ENCODE data around the gene ACTL6A. TPM values are rescaled to one million over a fixed set of nuclear protein-coding genes. Genes with fewer than 3 reads are reported as not detected.
"Not testable (repeated sequence)": the region's sequence is repeated elsewhere in the genome, so short reads cannot be mapped to it uniquely, and the experiment has no call there.

The ACTL6A gene
- 10 to 100 TPM; 35.2 to 61.4 (median 43.6) TPM for polyA plus RNA-seq (ENCODE audit: insufficient read length in 10 of 10)
- long read RNA-seq, donor 1, transcript ACTL6A-202 (14 exons, 1,901 nt): major isoform, 8 of 54 reads
- long read RNA-seq, donor 1, partial matches to known transcripts: 8 of 54 reads
- long read RNA-seq, donor 1, other reads (novel, unspliced or antisense): 32 of 54 reads
- long read RNA-seq, donor 2, transcript ACTL6A-202 (14 exons, 1,901 nt): major isoform, 12 of 64 reads
- long read RNA-seq, donor 2, partial matches to known transcripts: 10 of 64 reads
- long read RNA-seq, donor 2, other reads (novel, unspliced or antisense): 41 of 64 reads
- long read RNA-seq, donor 3: 0 reads
- long read RNA-seq, donor 4, transcript ACTL6A-202 (14 exons, 1,901 nt): major isoform, 7 of 55 reads
- long read RNA-seq, donor 4, partial matches to known transcripts: 39 of 55 reads
- long read RNA-seq, donor 4, other reads (novel, unspliced or antisense): 7 of 55 reads
- long read RNA-seq, donor 5, transcript ACTL6A-202 (14 exons, 1,901 nt): major isoform, 5 of 90 reads
- long read RNA-seq, donor 5, partial matches to known transcripts: 43 of 90 reads
- long read RNA-seq, donor 5, other reads (novel, unspliced or antisense): 37 of 90 reads
- long read RNA-seq, donor 6, transcript ACTL6A-202 (14 exons, 1,901 nt): major isoform, 9 of 110 reads
- long read RNA-seq, donor 6, partial matches to known transcripts: 39 of 110 reads
- long read RNA-seq, donor 6, other reads (novel, unspliced or antisense): 58 of 110 reads
- long read RNA-seq, donor 7, transcript ACTL6A-202 (14 exons, 1,901 nt): major isoform, 5 of 5 reads
- long read RNA-seq, donor 7, partial matches to known transcripts: 0 of 5 reads
- long read RNA-seq, donor 7, other reads (novel, unspliced or antisense): 0 of 5 reads
- long read RNA-seq, donor 8, transcript ACTL6A-202 (14 exons, 1,901 nt): major isoform, 9 of 67 reads
- long read RNA-seq, donor 8, partial matches to known transcripts: 16 of 67 reads
- long read RNA-seq, donor 8, other reads (novel, unspliced or antisense): 36 of 67 reads
- long read RNA-seq, donor 9, partial matches to known transcripts: 0 of 1 reads
- long read RNA-seq, donor 9, other reads (novel, unspliced or antisense): 0 of 1 reads

DNA sequence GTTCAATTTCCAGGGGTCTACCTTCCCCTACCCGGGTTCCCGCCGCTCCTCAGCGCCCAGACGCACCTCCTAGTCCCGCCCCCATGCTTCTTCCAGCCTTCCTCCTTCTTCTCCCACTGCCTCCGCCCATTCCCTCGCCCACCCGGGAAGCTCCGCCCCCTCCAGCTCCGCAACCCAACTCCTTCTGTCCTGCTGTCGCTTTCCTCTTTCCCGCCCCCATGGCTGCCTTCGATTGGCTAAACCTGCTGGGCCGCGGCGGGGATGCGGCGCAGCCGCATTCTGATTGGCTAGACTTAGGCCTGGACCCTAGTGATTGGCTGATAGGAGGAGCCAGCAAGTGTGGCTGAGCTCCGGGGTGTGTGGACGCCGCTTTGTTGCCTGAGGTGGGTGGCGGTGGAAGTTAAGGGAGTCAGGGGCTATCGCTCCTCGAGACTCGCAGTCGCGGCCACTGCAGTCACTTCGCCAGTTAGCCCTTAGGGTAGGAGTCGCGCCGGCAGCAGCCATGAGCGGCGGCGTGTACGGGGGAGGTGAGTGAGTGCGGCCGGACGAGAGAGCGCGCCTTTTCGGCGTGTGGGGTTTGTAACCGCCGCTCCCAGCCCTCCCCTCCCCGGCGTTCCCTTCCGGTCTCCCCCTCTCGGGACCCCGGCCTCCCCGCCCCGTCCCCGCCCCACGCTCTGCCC, at the start of gene ACTL6A:
Gene ACTL6A (plus strand): TSS at position 336 of the 680 bp plus-strand sequence. CDS start 167 bp downstream, at position 503.
- peak; percentile 100 for DNase-seq

DNA sequence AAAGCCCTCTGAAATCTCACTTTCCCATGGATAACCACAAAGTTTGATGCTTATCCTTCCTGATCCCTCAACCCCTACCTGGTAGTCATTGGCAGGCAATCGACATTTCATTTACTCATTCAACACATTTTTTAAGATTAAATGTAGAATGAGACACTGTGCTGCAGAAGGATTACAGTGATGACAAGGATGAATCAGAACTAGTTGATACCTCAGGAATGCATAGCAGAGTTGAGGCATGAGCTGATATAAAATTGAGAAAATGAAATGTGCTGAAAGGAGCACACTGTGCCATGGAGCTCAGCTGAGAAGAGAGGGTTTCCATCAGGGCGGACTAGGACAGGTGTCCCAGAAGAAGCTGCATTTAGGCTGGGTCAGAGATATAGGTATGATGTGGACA, 48.9 kb upstream of the ACTL6A start:
- no peak for DNase-seq

DNA sequence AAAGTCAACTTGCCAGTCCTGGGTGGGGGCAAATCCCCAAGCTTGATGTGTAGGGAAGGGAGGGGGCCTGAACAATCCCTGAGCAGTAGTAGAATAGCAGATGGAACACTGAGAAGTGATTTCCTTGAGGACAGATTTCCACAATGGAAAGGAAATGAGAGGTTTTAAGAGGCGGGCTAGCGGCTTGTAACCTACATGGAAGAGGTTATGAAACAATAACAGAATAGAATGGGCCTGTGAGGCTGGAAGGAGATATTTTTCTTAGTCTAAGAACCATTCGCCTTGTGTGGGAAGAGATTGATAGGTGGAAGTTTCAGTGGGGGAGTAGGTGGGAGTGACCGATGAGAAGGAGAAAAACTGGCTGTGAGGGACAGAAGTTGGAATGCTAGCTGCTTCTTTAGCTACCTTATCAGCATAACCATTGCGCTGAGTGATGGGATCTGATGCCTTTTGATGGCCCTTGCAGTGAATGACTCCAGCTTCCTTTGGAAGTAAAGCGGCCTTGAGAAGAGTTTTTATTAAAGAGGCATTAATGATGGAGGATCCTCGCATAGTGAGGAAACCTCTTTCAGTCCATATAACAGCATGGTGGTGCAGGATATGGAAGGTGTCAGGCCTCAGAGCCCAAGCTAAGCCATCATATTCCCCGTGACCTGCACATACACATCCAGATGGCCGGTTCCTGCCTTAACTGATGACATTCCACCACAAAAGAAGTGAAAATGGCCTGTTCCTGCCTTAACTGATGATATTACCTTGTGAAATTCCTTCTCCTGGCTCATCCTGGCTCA, 46.1 kb upstream of the ACTL6A start:
- not testable (repeated sequence) for DNase-seq

DNA sequence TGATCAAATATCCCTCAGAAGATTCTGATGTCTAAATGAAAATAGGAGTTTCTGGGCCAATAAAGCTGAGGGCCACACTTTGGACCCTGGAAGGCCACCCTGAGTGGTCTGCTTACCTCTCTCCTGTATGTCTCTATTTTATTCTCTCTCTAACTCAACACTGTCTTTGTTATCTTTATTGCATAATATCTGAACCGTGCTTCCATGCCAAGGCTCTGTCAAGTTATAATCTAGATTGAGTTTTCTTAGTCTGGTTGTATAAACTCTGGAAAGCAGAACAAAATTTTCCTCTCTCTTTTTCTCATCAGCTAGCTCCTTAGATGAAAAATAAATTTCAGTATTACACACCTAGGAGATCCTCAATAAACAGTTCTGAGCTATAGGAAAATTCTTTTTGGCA, 36.2 kb upstream of the ACTL6A start:
- DNase-seq: peak in 1 of 3 donors; percentile 17

DNA sequence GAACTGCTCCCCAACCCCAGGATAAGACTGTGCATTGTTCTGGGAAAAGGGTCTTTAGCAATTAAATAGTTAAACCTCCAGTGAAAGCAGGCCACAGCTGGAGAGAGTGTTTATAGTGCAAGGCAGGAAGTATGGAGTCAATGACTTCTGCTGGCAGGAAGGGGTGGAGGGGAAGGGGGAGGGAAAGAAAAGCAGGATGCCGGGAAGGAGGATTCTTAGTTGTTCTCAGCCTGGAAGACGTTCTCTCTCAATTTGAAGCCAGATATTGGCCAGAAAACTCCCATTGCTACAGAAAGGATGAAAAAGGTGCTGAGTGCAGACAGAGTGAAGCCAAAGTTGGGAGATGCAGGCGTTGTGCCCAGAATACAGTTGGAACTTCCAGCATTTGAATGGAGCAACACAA, 35.7 kb upstream of the ACTL6A start:
- DNase-seq: peak; percentile 86 to 97 (median 94)

DNA sequence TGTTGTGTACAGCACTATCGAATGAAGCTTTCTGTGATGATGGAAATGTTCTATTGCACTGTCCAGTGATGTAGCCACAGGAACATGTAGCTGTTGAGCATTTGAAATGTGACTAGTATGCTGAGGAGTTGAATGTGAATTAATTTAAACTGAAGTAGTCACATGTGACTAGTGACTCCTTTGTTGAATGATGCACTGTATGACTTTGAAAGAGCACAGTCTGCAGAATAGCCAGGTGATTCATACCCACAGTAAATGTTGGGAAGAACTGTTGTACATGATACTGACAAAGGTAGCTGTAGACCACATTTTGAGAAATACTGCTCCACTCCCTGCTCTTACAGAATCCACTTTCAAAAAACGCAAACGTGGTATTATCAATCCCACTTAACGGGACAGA, 34.0 kb upstream of the ACTL6A start:
- no peak for DNase-seq

DNA sequence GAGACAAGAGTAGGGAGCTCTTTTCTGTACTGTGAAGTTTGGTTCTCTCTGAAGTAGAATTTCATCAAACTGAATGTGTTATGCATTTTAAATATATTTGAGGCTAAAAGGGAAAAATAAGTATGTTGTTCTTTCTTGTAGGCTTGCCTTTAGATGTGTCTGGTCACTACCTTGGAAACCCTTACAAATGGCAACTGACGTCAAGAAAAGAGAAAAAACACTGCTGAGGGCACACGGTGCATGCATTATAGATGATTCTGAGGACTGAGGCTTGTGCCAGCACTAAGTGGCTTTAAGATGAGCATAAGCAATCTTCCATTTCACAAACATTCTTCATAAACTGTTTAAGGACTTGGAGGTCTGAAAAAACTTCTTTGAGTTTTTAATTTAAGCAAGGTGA, 31.1 kb upstream of the ACTL6A start:
- DNase-seq: no peak

DNA sequence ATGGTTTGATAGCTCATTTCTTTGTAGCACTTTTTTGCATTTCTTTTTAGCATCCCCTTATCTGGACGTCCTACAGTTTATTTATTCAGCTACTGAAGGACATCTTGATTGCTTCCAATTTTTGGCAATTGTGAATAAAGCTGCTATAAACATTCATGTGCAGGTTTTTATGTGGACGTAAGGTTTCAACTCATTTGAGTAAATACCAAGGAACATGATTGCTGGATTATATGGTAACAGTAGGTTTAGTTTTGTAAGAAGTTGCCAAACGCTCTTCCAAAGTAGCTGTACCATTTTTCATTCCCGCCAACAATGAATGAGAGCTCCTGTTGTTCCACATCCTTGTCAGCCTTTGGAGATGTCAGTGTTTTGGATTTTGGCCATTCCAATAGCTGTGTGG, 29.5 kb upstream of the ACTL6A start:
- DNase-seq: no peak

DNA sequence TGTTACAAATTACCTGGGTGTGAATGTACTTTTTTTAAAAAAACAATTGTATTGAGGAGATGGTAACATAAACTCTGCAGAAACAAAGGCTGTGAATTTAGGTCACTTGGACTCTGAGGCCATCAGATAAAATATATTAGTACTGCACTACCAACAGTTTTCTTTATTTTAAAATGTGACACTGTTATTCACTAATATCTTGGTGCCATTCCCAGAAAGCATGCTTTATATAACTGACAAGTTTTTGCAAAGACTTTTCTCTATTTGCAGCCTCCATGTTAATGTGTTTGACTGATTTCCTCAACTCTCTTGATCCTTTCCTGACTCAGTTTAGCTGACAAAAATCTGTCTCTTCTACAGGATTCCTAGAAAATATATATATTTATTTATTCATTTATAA, 26.5 kb upstream of the ACTL6A start:
- no peak for DNase-seq

DNA sequence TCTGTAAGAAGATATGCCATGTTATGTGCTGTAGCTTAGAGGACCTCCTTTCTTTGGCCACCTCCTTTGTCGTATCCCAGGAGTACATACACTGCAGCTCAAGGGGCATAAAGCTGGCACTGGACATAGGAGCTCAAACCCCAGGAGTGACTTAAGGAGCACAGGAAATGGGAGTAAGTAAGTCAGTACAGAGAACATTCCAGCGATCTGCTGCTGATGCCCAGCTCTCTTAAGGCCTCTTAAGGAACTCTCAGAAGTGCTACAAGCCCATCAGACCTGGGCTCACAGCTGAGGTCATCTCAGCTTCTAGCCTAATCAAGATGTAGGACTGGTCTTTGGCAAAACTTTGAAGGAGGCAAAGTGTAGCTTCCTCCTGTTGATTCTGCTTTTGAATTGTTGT, 21.6 kb upstream of the ACTL6A start:
- DNase-seq: no peak

DNA sequence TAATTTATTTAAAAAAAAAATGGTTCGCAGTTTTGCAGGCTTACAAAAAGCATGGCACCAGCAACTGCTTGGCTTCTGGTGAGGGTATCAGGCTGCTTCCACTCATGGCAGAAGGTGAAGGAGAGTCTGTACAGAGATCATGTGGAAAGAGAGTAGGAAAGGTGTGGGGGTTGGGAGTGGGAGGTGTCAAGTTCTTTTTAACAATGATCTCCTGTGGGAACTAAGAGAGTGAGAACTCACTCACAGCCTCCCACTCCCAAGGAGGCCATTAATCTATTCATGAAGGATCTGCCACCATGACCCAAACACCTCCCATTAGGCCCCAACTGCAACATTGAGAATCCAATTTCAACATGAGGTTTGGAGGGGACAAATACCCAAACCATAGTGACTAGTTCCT, 21.1 kb upstream of the ACTL6A start:
- DNase-seq: no peak

DNA sequence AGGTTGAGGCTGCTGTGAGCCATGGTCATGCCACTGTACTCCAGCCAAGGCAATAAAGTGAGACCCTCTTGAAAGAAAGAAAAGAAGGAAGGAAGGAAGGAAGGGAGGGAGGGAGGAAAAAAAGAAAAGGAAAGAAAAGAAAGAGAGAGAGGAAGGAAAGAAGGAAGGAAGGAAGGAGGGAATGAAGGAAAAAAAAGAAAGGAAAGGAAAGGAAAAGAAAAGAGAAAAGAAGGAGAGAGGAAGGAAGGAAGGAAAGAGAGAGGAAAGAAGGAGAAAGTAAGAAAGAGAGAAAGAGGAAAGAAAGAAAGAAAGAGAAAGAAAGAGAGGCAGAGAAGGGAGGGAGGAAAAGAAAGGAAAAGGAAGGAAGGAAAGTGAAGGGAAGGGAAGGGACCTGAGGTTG, 20.4 kb upstream of the ACTL6A start:
- DNase-seq: no peak

DNA sequence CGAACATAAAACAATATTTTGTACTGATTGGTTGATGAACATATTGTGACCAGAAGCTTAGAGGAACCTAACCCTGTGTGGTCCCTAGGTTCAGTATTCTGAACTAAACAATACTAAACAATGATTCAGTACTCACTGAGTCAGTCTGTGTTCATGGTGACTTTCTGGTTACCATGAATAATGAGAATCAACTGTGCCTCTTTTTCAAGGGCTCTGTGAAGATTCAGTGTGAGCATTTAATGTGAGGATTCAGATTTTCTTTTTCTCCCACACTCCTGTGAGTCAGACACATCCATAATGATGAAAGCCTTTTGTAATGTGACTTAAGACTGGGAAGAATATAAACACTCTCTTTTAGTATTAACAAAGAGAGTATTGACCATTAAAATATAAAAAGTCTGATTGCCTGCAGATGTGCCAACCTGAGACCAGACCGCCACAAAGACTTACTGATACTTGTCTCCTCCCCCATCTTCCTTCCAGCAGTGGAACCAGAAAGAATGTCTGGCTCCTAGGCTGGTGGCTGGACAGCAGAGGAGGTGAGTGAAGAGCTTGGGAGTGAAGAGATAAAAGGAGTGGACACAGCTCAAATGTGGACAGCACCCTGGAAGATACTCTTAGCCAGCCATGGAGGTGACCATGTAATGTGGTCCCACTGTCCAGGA, 17.6 kb upstream of the ACTL6A start:
- DNase-seq: peak in 1 of 3 donors; percentile 68

DNA sequence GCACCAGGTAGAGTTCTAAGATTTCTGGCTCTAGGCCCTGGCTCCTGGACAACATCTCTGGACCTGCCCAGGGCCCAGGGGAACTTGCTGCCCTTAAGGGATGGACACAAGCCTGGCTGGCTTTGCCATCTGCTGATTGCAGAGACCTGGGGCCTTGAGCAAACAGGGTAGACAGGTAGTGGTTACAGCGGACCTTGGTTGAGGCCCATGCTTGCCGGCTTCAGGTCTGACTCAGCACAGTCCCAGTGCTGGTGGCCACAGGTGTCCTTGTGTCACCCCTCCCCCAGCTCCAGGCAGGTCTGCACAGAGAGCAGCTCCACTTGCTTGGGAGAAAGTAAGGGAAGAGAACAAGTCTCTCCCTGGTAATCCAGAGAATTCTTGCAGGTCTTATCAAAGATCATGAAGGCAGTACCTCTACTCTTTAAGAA, 15.9 kb upstream of the ACTL6A start:
- no peak for DNase-seq

DNA sequence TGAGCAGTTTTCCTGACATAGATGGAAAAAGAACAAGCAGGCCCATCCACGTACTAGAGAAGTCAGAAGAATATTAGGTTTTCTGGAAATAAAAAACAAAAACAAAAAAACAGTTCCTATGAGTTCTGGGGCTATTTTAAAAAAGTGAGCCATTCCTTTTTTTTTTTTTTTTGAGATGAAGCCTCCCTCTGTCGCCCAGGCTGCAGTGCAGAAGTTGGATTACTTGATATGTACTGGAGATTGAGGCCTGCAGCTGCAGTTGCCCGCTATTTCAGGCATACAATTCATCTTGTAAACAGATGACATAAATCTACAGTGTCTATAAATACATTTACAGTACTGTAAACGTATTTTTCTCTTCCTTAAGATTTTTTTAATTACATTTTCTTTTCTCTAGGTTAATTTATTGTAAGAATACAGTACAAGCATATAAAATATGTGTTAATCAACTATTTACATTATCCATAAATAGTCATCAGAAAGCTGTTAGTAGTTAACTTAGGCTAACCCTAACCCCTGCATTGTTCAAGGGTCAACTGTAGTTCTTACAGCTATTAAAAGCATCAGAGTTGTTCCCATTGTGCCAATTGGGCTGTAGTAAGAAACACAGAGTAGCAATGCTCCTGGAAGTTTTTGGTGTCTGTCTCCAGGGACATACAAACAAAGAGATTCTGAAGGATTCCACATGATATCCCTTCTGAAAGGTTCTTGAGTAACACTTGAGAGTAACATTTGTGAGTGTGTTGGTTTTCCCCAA, 11.2 kb upstream of the ACTL6A start:
- peak; percentile 31 to 54 (median 41) for DNase-seq

DNA sequence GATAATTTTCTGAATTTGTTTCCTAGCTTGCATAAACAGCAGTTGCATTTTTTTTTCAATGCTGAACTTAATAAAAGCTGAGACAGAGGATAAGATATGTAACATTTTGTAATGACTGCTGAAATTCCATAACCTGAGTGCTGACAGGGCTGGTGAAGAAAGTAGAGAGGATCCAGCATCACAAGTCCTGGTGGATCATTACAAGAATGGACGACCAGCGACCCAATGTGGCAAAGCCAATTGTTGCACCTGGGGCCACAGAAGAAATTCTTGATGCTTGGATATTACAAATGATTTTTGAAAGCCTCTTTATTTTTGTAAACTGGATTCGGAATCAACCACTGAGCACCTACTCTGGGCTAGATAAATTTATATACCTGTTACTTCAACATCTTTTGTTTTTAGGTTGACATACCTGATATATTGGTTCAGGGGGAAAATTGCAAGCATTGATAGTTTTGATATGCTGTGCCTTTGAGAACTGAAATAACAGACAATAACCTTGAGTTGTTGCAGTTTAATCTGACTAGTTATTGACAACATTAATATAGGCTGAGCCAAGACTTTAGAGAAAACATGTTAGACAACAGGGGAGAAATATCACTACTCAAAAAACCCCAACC, 3.9 kb upstream of the ACTL6A start:
- DNase-seq: peak; percentile 63 to 82 (median 78)

DNA sequence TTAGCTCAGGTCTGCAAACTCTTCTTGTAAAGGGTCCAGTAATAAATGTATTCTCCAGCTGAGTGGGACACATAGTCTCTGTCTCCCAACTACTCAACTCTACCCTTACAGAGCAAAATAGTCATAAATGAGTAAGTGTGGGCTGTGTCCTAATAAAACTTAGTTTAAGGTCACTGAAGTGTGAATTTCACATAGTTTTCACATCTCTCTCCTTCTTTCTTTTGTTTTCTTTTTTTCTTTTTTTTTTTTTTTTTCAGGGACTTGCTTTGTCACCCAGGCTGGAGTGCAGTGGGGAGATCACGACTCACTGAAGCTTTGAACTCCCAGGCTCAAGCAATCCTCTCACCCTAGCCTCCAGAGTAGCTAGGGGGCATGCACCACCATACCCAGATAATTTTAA, 1.9 kb upstream of the ACTL6A start:
- no peak for DNase-seq

DNA sequence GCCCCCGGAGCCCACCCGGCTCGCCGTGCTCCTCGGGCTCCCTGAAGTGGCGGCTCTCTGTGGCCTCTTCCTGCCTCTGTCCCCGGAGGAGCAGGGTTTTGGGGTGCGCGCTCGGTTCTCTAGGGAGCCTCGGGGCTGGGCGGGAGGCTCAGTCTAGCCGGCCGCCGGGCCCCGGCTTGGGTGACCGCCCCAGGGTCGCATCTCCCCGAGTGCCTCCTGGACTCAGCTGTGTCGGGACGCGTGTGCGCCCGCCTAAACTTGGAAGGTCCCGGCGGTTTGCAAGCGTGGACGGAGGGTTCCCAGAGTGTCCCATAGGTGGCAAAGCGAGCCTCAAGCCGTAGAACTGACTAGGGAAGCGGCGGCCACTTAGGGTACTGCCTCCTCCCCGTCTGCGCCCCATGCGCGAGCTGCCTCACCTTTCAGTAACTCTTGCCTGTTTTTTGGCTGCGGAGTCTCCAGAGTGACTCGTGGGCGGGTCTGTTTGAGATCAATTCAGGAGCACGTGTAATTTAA, 601 bp downstream of the ACTL6A start:
- peak; percentile 42 to 81 (median 47) for DNase-seq

DNA sequence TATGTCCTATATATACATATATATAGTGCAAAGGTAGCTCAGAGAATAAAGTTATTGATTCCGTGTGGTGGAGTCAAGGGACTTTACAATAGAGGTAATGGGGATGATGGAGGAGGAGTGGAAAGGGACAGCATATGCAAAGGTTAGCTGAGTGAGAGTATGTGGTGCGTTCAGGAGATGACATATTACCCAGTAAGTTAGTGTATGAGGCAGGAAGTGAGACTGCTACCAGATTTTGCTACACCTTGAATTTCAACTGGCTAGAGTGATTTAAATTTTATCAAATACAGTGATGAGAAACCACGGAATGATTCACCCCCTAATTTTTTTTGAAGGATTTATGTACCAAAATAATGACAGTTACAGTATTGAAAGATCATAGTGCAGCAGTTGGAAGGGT, 2.8 kb downstream of the ACTL6A start:
- no peak for DNase-seq
